Measurements from ENCODE around the gene GNG8.

GNG8 gene

DNA sequence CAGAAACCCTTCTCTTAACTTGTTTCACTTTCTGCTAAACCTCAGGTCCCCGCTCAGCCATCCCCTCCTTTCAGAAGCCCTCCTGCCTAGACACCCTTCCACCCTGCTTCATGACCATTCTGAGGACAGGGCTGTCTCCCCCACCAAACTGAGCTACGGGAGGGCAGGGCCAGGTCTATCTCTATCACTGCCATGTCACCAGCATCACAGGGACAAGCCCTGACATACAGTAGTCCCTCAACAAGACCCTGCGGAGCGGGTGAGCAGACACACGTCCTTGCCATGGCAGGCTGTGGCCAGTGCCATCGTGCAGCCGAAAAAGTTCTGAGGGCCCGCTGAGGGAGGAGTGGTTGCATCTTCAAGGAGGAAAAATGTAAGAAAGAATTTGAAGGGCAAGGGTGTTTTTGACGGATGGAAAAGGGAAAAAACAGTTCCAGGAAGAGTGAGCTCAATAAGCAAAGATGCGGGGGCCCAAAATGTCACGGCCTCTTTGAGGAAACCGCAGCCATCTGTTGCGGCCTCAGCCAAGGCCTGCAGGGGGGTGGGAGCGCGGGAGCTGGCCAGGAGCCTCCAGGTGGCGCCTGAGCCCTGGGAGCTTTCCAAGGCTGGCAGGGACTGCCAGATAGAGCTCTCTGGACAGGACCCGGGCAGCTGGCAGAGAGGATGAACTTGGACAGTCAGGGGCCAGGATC is 19.2 kb downstream of the GNG8 start (continued):
- TF ChIP-seq, protein P1, sequence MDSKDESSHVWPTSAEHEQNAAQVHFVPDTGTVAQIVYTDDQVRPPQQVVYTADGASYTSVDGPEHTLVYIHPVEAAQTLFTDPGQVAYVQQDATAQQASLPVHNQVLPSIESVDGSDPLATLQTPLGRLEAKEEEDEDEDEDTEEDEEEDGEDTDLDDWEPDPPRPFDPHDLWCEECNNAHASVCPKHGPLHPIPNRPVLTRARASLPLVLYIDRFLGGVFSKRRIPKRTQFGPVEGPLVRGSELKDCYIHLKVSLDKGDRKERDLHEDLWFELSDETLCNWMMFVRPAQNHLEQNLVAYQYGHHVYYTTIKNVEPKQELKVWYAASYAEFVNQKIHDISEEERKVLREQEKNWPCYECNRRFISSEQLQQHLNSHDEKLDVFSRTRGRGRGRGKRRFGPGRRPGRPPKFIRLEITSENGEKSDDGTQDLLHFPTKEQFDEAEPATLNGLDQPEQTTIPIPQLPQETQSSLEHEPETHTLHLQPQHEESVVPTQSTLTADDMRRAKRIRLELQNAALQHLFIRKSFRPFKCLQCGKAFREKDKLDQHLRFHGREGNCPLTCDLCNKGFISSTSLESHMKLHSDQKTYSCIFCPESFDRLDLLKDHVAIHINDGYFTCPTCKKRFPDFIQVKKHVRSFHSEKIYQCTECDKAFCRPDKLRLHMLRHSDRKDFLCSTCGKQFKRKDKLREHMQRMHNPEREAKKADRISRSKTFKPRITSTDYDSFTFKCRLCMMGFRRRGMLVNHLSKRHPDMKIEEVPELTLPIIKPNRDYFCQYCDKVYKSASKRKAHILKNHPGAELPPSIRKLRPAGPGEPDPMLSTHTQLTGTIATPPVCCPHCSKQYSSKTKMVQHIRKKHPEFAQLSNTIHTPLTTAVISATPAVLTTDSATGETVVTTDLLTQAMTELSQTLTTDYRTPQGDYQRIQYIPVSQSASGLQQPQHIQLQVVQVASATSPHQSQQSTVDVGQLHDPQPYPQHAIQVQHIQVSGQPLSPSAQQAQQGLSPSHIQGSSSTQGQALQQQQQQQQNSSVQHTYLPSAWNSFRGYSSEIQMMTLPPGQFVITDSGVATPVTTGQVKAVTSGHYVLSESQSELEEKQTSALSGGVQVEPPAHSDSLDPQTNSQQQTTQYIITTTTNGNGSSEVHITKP (tag by site-specific recombination; IDR thresholded peaks at IDR 0.05), result peak; percentile 69
- peak; percentile 25; the same call in 1 of the 2 replicates for TF ChIP-seq ZNF654 (tag by site-specific recombination; IDR thresholded peaks at IDR 0.05; ENCODE audit: low read depth)
- TF ChIP-seq, protein P2, sequence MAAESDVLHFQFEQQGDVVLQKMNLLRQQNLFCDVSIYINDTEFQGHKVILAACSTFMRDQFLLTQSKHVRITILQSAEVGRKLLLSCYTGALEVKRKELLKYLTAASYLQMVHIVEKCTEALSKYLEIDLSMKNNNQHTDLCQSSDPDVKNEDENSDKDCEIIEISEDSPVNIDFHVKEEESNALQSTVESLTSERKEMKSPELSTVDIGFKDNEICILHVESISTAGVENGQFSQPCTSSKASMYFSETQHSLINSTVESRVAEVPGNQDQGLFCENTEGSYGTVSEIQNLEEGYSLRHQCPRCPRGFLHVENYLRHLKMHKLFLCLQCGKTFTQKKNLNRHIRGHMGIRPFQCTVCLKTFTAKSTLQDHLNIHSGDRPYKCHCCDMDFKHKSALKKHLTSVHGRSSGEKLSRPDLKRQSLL (tag by site-specific recombination; IDR thresholded peaks at IDR 0.05), result peak; percentile 99
- no peak for TF ChIP-seq ZNF311 (tag by site-specific recombination; IDR thresholded peaks at IDR 0.05; ENCODE audit: borderline replicate concordance)
- TF ChIP-seq, protein P3, sequence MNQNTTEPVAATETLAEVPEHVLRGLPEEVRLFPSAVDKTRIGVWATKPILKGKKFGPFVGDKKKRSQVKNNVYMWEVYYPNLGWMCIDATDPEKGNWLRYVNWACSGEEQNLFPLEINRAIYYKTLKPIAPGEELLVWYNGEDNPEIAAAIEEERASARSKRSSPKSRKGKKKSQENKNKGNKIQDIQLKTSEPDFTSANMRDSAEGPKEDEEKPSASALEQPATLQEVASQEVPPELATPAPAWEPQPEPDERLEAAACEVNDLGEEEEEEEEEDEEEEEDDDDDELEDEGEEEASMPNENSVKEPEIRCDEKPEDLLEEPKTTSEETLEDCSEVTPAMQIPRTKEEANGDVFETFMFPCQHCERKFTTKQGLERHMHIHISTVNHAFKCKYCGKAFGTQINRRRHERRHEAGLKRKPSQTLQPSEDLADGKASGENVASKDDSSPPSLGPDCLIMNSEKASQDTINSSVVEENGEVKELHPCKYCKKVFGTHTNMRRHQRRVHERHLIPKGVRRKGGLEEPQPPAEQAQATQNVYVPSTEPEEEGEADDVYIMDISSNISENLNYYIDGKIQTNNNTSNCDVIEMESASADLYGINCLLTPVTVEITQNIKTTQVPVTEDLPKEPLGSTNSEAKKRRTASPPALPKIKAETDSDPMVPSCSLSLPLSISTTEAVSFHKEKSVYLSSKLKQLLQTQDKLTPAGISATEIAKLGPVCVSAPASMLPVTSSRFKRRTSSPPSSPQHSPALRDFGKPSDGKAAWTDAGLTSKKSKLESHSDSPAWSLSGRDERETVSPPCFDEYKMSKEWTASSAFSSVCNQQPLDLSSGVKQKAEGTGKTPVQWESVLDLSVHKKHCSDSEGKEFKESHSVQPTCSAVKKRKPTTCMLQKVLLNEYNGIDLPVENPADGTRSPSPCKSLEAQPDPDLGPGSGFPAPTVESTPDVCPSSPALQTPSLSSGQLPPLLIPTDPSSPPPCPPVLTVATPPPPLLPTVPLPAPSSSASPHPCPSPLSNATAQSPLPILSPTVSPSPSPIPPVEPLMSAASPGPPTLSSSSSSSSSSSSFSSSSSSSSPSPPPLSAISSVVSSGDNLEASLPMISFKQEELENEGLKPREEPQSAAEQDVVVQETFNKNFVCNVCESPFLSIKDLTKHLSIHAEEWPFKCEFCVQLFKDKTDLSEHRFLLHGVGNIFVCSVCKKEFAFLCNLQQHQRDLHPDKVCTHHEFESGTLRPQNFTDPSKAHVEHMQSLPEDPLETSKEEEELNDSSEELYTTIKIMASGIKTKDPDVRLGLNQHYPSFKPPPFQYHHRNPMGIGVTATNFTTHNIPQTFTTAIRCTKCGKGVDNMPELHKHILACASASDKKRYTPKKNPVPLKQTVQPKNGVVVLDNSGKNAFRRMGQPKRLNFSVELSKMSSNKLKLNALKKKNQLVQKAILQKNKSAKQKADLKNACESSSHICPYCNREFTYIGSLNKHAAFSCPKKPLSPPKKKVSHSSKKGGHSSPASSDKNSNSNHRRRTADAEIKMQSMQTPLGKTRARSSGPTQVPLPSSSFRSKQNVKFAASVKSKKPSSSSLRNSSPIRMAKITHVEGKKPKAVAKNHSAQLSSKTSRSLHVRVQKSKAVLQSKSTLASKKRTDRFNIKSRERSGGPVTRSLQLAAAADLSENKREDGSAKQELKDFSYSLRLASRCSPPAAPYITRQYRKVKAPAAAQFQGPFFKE (tag by site-specific recombination; IDR thresholded peaks at IDR 0.05; ENCODE audit: borderline replicate concordance), result no peak

DNA sequence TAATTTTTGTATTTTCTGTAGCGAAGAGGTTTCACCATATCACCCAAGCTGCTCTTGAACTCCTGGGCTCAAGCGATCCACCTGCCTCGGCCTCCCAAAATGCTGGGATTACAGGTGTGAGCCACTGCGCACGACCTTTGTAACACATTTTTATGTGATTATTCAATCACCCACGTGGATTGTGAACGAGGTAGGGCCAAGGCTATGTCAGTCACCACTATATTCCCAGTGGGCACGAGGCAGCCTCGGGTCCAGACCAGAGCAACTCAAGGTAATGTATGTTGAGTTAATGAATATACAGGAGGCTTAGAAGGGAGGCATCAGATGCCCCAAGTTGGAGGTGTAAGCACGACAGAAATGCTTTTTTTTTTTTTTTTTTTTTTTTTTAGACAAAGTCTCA is 20.0 kb downstream of the GNG8 start:
- no peak overlapping the region for H3K4me3 ChIP-seq (ENCODE audit: low read depth, low read length)
- H3K27ac ChIP-seq (ENCODE audit: extremely low read depth, low read depth, low read length), result no peak overlapping the region

More for the DNA sequence above, 20.0 kb downstream of the GNG8 start:
- CTCF ChIA-PET, result interaction anchor here (0.6 to 14.6 kb wide), 10 partner anchors 9 to 195 kb away, joined by 3 to 327 read pairs (median 14); partner anchors contain the start of genes CALM3 and DACT3
- TF ChIP-seq ZNF792 (tag by site-specific recombination; IDR thresholded peaks at IDR 0.05), result no peak
- TF ChIP-seq KLF1 (tag by site-specific recombination; IDR thresholded peaks at IDR 0.05), result no peak
- no peak for TF ChIP-seq ZNF155 (tag by site-specific recombination; IDR thresholded peaks at IDR 0.05)
- TF ChIP-seq ZNF558 (tag by site-specific recombination; IDR thresholded peaks at IDR 0.05), result no peak
- TF ChIP-seq CTCF (tag by site-specific recombination; IDR thresholded peaks at IDR 0.05), result no peak
- no peak for TF ChIP-seq ZNF350 (tag by site-specific recombination; IDR thresholded peaks at IDR 0.05)
- TF ChIP-seq ZSCAN16 (tag by site-specific recombination; IDR thresholded peaks at IDR 0.05), result no peak
- TF ChIP-seq ZNF292 (tag by site-specific recombination; IDR thresholded peaks at IDR 0.05; ENCODE audit: borderline replicate concordance, low read depth), result no peak
- TF ChIP-seq ZNF530 (tag by site-specific recombination; IDR thresholded peaks at IDR 0.05; ENCODE audit: low read depth), result no peak
- no peak for TF ChIP-seq ZNF341 (tag by site-specific recombination; IDR thresholded peaks at IDR 0.05; ENCODE audit: low read depth)
- no peak for TF ChIP-seq ZFHX2 (tag by site-specific recombination; conservative IDR thresholded peaks at IDR 0.05)
- Histone ChIP-seq H3K9me3 (ENCODE audit: control insufficient read depth, insufficient read depth, low read depth, low read length) (no peaks in the 10 kb centered on the region), H3K4me1 (ENCODE audit: control insufficient read depth, insufficient read depth, low read length) (no peaks in the 10 kb centered on the region), H3K36me3 (ENCODE audit: control insufficient read depth in 2 of 2, insufficient read depth in 1 of 2, low read length in 2 of 2) (peaks cover 0 to 3% of the 10 kb centered on the region in 2 experiments; a peak in 1 of 3 replicates)
- POLR2A ChIA-PET, result no interaction called here

Measured in HEK293 (cell line).